Astrocyte (in vitro differentiated cells and primary cell): ENCODE measurements around the gene TNFRSF9.

Source experiments
- CTCF ChIP-seq: IDR thresholded peaks from 2 replicates; pipeline ENCODE4 v1.5.1; 2011; ENCODE audit warnings: low read depth, mild to moderate bottlenecking, inconsistent platforms, low read length, moderate library complexity; ENCODE audit not compliant: insufficient read depth
- EZH2 ChIP-seq: IDR thresholded peaks from 2 replicates; pipeline ENCODE4 v1.6.1; 2012; ENCODE audit warnings: mild to moderate bottlenecking, low read length, inconsistent platforms; ENCODE audit not compliant: insufficient read depth

- TF ChIP-seq CTCF (no peak), EZH2 (no peak)
These were observed 2.6 kb downstream of the TNFRSF9 start for GRCh38 chr1:7938070-7938469.
